ENCODE results near the gene POLR3C. TPM values are rescaled to one million over a fixed set of nuclear protein-coding genes. Genes with fewer than 3 reads are reported as not detected.
A peak's percentile ranks its signal among the peaks of the same experiment; 100 is the strongest.

POLR3C gene
- total and polyA plus RNA-seq, 2 of the 13 experiments (the other 11 are each of a cell fraction or from before 2014, with no cell fraction given), result 15.5 to 24.3 TPM

- no peak for TF ChIP-seq MYNN (CRISPR knock-in tag; IDR thresholded peaks at IDR 0.05; ENCODE audit: low read depth)
- peak; percentile 75; the same call in 1 of the 2 replicates for TF ChIP-seq PRDM10 (CRISPR knock-in tag; IDR thresholded peaks at IDR 0.05; ENCODE audit: low read depth)
- peak; percentile 71 for TF ChIP-seq SAP130 (CRISPR knock-in tag; IDR thresholded peaks at IDR 0.05; ENCODE audit: low read depth)
- TF ChIP-seq, protein P1, sequence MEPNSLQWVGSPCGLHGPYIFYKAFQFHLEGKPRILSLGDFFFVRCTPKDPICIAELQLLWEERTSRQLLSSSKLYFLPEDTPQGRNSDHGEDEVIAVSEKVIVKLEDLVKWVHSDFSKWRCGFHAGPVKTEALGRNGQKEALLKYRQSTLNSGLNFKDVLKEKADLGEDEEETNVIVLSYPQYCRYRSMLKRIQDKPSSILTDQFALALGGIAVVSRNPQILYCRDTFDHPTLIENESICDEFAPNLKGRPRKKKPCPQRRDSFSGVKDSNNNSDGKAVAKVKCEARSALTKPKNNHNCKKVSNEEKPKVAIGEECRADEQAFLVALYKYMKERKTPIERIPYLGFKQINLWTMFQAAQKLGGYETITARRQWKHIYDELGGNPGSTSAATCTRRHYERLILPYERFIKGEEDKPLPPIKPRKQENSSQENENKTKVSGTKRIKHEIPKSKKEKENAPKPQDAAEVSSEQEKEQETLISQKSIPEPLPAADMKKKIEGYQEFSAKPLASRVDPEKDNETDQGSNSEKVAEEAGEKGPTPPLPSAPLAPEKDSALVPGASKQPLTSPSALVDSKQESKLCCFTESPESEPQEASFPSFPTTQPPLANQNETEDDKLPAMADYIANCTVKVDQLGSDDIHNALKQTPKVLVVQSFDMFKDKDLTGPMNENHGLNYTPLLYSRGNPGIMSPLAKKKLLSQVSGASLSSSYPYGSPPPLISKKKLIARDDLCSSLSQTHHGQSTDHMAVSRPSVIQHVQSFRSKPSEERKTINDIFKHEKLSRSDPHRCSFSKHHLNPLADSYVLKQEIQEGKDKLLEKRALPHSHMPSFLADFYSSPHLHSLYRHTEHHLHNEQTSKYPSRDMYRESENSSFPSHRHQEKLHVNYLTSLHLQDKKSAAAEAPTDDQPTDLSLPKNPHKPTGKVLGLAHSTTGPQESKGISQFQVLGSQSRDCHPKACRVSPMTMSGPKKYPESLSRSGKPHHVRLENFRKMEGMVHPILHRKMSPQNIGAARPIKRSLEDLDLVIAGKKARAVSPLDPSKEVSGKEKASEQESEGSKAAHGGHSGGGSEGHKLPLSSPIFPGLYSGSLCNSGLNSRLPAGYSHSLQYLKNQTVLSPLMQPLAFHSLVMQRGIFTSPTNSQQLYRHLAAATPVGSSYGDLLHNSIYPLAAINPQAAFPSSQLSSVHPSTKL (CRISPR knock-in tag; IDR thresholded peaks at IDR 0.05), result peak; percentile 91
- no peak for TF ChIP-seq RBAK (CRISPR knock-in tag; IDR thresholded peaks at IDR 0.05)
- TF ChIP-seq RFXAP (CRISPR knock-in tag; IDR thresholded peaks at IDR 0.05; ENCODE audit: borderline replicate concordance), result no peak
- TF ChIP-seq CBFB (CRISPR knock-in tag; IDR thresholded peaks at IDR 0.05), result peak; percentile 64; the same call in 1 of the 2 replicates
- peak; percentile 80; the same call in 1 of the 2 replicates for TF ChIP-seq ZNF503 (CRISPR knock-in tag; IDR thresholded peaks at IDR 0.05)
- TF ChIP-seq, protein P2, sequence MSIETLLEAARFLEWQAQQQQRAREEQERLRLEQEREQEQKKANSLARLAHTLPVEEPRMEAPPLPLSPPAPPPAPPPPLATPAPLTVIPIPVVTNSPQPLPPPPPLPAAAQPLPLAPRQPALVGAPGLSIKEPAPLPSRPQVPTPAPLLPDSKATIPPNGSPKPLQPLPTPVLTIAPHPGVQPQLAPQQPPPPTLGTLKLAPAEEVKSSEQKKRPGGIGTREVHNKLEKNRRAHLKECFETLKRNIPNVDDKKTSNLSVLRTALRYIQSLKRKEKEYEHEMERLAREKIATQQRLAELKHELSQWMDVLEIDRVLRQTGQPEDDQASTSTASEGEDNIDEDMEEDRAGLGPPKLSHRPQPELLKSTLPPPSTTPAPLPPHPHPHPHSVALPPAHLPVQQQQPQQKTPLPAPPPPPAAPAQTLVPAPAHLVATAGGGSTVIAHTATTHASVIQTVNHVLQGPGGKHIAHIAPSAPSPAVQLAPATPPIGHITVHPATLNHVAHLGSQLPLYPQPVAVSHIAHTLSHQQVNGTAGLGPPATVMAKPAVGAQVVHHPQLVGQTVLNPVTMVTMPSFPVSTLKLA (IDR thresholded peaks at IDR 0.05), result no peak
- peak; percentile 33; the same call in 1 of the 2 replicates for TF ChIP-seq ZNF691 (CRISPR knock-in tag; IDR thresholded peaks at IDR 0.05; ENCODE audit: borderline replicate concordance, low read depth)
- peak; percentile 77; the same call in 1 of the 2 replicates for TF ChIP-seq IRF2 (CRISPR knock-in tag; IDR thresholded peaks at IDR 0.05)
- no peak for TF ChIP-seq SOX6 (IDR thresholded peaks at IDR 0.05)
- TF ChIP-seq SOX6 (CRISPR knock-in tag; IDR thresholded peaks at IDR 0.05), result peak; percentile 81
- peak; percentile 58; the same call in 1 of the 2 replicates for TF ChIP-seq ZNF143 (CRISPR knock-in tag; IDR thresholded peaks at IDR 0.05)
- peak; percentile 86 for TF ChIP-seq HDAC1 (CRISPR knock-in tag; IDR thresholded peaks at IDR 0.05)
- peak; percentile 79 for TF ChIP-seq ZFP1 (CRISPR knock-in tag; IDR thresholded peaks at IDR 0.05)
- TF ChIP-seq SMAD1 (CRISPR knock-in tag; IDR thresholded peaks at IDR 0.05; ENCODE audit: borderline replicate concordance, low read depth), result no peak
Observed at GRCh38 chr1:145891587-145892485, 67.8 kb downstream of the POLR3C start (continued).
